HG03354 (cell line): ENCODE measurements around the gene HES5.
A peak's percentile ranks its signal among the peaks of the same experiment; 100 is the strongest.

Experiments
- ATAC-seq: cut with Tn5 transposase; IDR thresholded peaks from one replicate; pipeline ENCODE4 v1.9.1; 2021; ENCODE audit warnings: mild to moderate bottlenecking; ENCODE audit not compliant: unreplicated experiment, poor library complexity, severe bottlenecking

The HES5 gene

GRCh38 chr1:2535455-2535854 lies 5.4 kb upstream of the HES5 start:
- ATAC-seq, result no peak

- no peak for ATAC-seq
Measured at GRCh38 chr1:2534687-2535441, 4.8 kb upstream of the HES5 start.

- no peak for ATAC-seq
Measured at GRCh38 chr1:2534315-2534686, 4.2 kb upstream of the HES5 start.

GRCh38 chr1:2533365-2533764 lies 3.3 kb upstream of the HES5 start:
- no peak for ATAC-seq

GRCh38 chr1:2532485-2533160 lies 2.6 kb upstream of the HES5 start:
- ATAC-seq, result no peak

GRCh38 chr1:2530513-2531361 lies 674 bp upstream of the HES5 start:
- ATAC-seq, result no peak

- no peak for ATAC-seq
Measured at GRCh38 chr1:2528966-2529783, 888 bp downstream of the HES5 start.

GRCh38 chr1:2528611-2528965 lies 1.5 kb downstream of the HES5 start:
- ATAC-seq, result no peak

GRCh38 chr1:2528016-2528415 lies 2.0 kb downstream of the HES5 start:
- ATAC-seq, result no peak

GRCh38 chr1:2527556-2527860 lies 2.6 kb downstream of the HES5 start:
- no peak for ATAC-seq

GRCh38 chr1:2526824-2527555 lies 3.1 kb downstream of the HES5 start:
- ATAC-seq, result peak; percentile 33

GRCh38 chr1:2525920-2526823 lies 3.9 kb downstream of the HES5 start, which contains the start of gene PANK4:
PANK4 (minus strand) TSS chr1:2526596; CDS start chr1:2526587, 9 bp downstream.
- ATAC-seq, result peak; percentile 87

- no peak for ATAC-seq
Measured at GRCh38 chr1:2525572-2525919, 4.5 kb downstream of the HES5 start.

- ATAC-seq, result no peak
Measured at GRCh38 chr1:2523891-2524609, 6.0 kb downstream of the HES5 start.

GRCh38 chr1:2523191-2523890 lies 6.7 kb downstream of the HES5 start:
- ATAC-seq, result no peak

GRCh38 chr1:2522230-2522629 lies 7.8 kb downstream of the HES5 start:
- ATAC-seq, result no peak

- ATAC-seq, result no peak
Measured at GRCh38 chr1:2520806-2521205, 9.3 kb downstream of the HES5 start.
